Ascending aorta (tissue), 2 donors: ENCODE measurements around the gene ATXN10. TPM values are rescaled to one million over a fixed set of nuclear protein-coding genes. Genes with fewer than 3 reads are reported as not detected.
A peak's percentile ranks its signal among the peaks of the same experiment; 100 is the strongest.

Experiments
- DNase-seq, 2 donors: peaks; one replicate each; pipeline ENCODE4 v3.0.0-alpha.2; 2019; ENCODE audit warnings: low spot score in 2 of 2
- H3K27ac ChIP-seq, 2 donors: fragments of 200-600 bp; sonication (generic); one replicate each; pipeline ENCODE4 v1.5.1; 2016 to 2017; ENCODE audit warnings: mild to moderate bottlenecking in 1 of 2
- H3K27me3 ChIP-seq: fragments of 200-600 bp; sonication (generic); one replicate; pipeline ENCODE4 v1.5.1; 2017
- H3K36me3 ChIP-seq, 2 donors: fragments of 200-600 bp; sonication (generic); one replicate each; pipeline ENCODE4 v1.5.1; 2016
- H3K4me1 ChIP-seq, 2 donors: fragments of 200-600 bp; sonication (generic); one replicate each; pipeline ENCODE4 v1.5.1; 2016 to 2017; ENCODE audit warnings: mild to moderate bottlenecking in 1 of 2
- H3K4me3 ChIP-seq, 2 donors: fragments of 200-600 bp; sonication (generic); one replicate each; pipeline ENCODE4 v1.5.1; 2016 to 2017; ENCODE audit warnings: mild to moderate bottlenecking in 1 of 2
- H3K9me3 ChIP-seq, 2 donors: fragments of 200-600 bp; sonication (generic); one replicate each; pipeline ENCODE4 v1.5.1; 2016
- CTCF ChIP-seq, 3 experiments: fragments of 200-600 bp in 2 of 3; fragments of 450-650 bp in 1 of 3; sonication (generic) in 2 of 3; IDR thresholded peaks; one replicate each; pipeline ENCODE4 v1.5.1; 2016 to 2019; ENCODE audit warnings: antibody characterized with exemption in 3 of 3, mild to moderate bottlenecking in 1 of 3, moderate library complexity in 1 of 3
- intact Hi-C: fragments of 100-400 bp; cut with DNase I; formaldehyde crosslinking; loops from one replicate; pipeline ENCODE4 v1.15.1; 2023
- total RNA-seq: library from RNA; depleted of rRNA; stranded (reverse); fragments of >200 nt; gene quantifications from one replicate; pipeline ENCODE4 v1.1.0, GENCODE V29; 2016

The ATXN10 gene
- total RNA-seq, 1 donor from 2014 or later: 82.1 TPM

DNA sequence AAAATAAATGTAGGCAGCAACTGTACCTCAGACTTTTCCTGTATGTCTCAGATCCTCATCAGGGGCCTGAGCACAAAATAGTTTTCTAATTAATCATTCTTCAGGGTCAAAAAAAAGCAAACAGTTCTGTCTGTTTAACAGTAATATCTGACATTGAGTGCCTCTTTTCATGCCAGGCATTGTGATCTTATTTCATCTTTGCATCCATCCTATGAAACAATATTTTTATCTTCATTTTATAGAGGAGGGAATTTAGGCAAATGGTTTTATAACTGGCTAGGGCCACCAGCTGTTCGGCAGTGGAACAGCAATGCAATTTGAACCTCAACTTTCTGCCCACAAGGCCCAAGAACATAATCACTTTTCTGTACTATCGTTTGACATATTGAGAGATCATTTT is 159.8 kb downstream of the ATXN10 start:
- H3K4me1 ChIP-seq: no peaks in the 10 kb centered on the region
- H3K27me3 ChIP-seq: no peaks in the 10 kb centered on the region
- no peaks in the 10 kb centered on the region for H3K9me3 ChIP-seq
- TF ChIP-seq CTCF (IDR thresholded peaks at IDR 0.05): peak in 1 of 3 experiments; percentile 29
- no peak overlapping the region for H3K4me3 ChIP-seq
- H3K27ac ChIP-seq: no peak overlapping the region
- intact Hi-C loops: loop anchor here (1.0 kb wide), 1 partner anchor 186 kb away; no protein-coding TSS in a partner anchor
- no peak for DNase-seq
- H3K36me3 ChIP-seq: peaks cover 0 to 3% of the 10 kb centered on the region in 2 donors

GRCh38 chr22:45832180-45832579 is 160.5 kb downstream of the ATXN10 start:
- H3K27ac ChIP-seq: no peak overlapping the region
- no peak overlapping the region for H3K4me3 ChIP-seq
- DNase-seq: no peak
- TF ChIP-seq CTCF (IDR thresholded peaks at IDR 0.05): no peak
- no peaks in the 10 kb centered on the region for H3K27me3 ChIP-seq
- H3K4me1 ChIP-seq: no peaks in the 10 kb centered on the region
- H3K9me3 ChIP-seq: no peaks in the 10 kb centered on the region
- peaks cover 0 to 3% of the 10 kb centered on the region in 2 donors for H3K36me3 ChIP-seq
- intact Hi-C loops: no loop called here

GRCh38 chr22:45832959-45833580 is 161.4 kb downstream of the ATXN10 start:
- DNase-seq: no peak
- intact Hi-C loops: no loop called here
- Histone ChIP-seq H3K4me3 (no peak overlapping the region), H3K27ac (no peak overlapping the region), H3K36me3 (peaks cover 0 to 3% of the 10 kb centered on the region in 2 donors), H3K9me3 (no peaks in the 10 kb centered on the region), H3K27me3 (no peaks in the 10 kb centered on the region), H3K4me1 (no peaks in the 10 kb centered on the region)
- TF ChIP-seq CTCF (IDR thresholded peaks at IDR 0.05): no peak

GRCh38 chr22:45833613-45834012 is 162.0 kb downstream of the ATXN10 start:
- no peak for TF ChIP-seq CTCF (IDR thresholded peaks at IDR 0.05)
- Histone ChIP-seq H3K27ac (no peak overlapping the region), H3K4me1 (no peaks in the 10 kb centered on the region), H3K9me3 (no peaks in the 10 kb centered on the region), H3K4me3 (no peak overlapping the region), H3K27me3 (no peaks in the 10 kb centered on the region), H3K36me3 (peaks cover 0 to 3% of the 10 kb centered on the region in 2 donors)
- intact Hi-C loops: no loop called here
- DNase-seq: no peak

- no peak overlapping the region for H3K4me3 ChIP-seq
- intact Hi-C loops: no loop called here
- H3K36me3 ChIP-seq: peaks cover 0 to 4% of the 10 kb centered on the region in 2 donors
- DNase-seq: no peak
- no peak overlapping the region for H3K27ac ChIP-seq
- no peaks in the 10 kb centered on the region for H3K4me1 ChIP-seq
- no peaks in the 10 kb centered on the region for H3K9me3 ChIP-seq
- TF ChIP-seq CTCF (IDR thresholded peaks at IDR 0.05): no peak
- no peaks in the 10 kb centered on the region for H3K27me3 ChIP-seq
Observed at GRCh38 chr22:45834241-45834640, 162.6 kb downstream of the ATXN10 start.

DNA sequence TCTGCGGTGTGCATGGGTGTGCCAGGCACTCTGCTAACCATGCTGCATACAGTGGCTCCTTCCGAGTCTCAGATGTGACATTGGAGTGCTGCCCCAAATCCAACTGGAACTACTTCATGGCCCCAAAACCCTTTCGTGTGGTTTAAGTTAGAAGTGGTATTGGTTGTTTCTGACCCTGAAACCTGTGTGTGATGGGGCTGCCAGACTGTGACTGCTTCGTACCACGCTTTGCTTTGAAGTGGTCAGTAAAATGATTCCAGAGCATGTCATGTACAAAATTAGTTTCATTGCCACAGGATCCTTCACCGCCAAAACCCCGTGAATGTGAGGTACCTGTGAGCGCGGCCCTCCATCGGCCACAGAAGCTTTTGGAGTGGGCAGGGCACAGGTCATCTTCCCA is 163.2 kb downstream of the ATXN10 start:
- H3K27ac ChIP-seq: no peak overlapping the region
- peaks cover 0 to 9% of the 10 kb centered on the region in 2 donors for H3K36me3 ChIP-seq
- no peak for TF ChIP-seq CTCF (IDR thresholded peaks at IDR 0.05)
- intact Hi-C loops: no loop called here
- no peaks in the 10 kb centered on the region for H3K4me1 ChIP-seq
- DNase-seq: no peak
- no peaks in the 10 kb centered on the region for H3K9me3 ChIP-seq
- H3K27me3 ChIP-seq: no peaks in the 10 kb centered on the region
- H3K4me3 ChIP-seq: no peak overlapping the region
